ENCODE results near the gene ATG9A. TPM values are rescaled to one million over a fixed set of nuclear protein-coding genes. Genes with fewer than 3 reads are reported as not detected.

ATG9A gene
- total and polyA plus RNA-seq, 9 of the 15 experiments (the other 6 are each of a cell fraction or from before 2014, with no cell fraction given): 0.25 to 65.6 (median 23.4) TPM

DNA sequence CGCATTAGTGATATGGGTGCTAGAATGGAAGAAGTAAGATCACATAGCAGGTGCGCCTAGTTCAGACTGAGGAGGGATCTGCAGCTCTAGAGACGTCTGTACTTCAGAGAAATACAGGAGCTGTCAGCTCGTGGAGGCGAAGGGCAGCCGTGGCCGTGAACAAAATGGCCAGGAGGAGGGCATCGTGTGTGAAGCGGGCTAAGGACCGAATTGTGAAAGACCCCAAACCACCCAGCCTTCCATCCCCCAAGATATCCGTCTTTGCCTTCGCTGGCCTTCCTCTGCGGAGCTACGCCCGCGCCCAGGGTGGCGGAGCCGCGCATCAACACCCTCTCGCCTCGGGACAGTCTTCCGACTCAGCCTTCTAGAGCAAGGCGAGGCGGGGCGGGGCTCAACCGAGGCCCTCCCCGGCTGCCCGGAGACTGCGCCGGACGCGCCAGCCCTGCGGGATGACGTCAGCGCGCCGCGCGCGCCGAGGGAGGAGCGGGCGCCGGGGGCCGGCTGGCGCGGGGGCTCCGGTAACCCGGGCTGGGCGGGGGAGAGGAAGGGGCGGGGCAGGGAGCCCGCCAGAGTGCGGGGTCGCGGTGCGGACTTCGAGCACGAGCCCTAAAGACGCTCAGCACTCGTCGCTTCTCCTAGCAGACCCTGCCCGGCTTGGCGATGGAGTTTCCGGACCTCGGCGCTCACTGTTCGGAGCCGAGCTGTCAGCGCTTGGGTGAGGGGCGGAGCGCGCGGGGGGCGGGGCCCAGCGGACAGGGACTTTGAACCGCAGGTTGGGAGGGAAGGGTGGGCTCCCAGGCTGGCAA lies 22.9 kb downstream of the ATG9A start, which contains the start of gene ZFAND2B (continued):
- no peak for TF ChIP-seq ZBTB1 (CRISPR knock-in tag; IDR thresholded peaks at IDR 0.05; ENCODE audit: borderline replicate concordance, low read depth)
- peak; percentile 50; the same call in 1 of the 2 replicates for TF ChIP-seq JUN (IDR thresholded peaks at IDR 0.05; ENCODE audit: borderline replicate concordance, low read depth, low read length)
- TF ChIP-seq JUN (CRISPR knock-in tag; IDR thresholded peaks at IDR 0.05; ENCODE audit: borderline replicate concordance): no peak
- TF ChIP-seq HNRNPLL (IDR thresholded peaks at IDR 0.05; ENCODE audit: low read depth, low read length, poor library complexity, severe bottlenecking): peak; percentile 46
- 0 out of 2 replicates have a peak, but pooled peaks have one; percentile 50 for TF ChIP-seq GATAD2B (IDR thresholded peaks at IDR 0.05; ENCODE audit: borderline replicate concordance)
- peak; percentile 52 for TF ChIP-seq RBBP5 (IDR thresholded peaks at IDR 0.05; ENCODE audit: borderline replicate concordance, insufficient read depth, low read length, poor library complexity, severe bottlenecking)
- 0 out of 2 replicates have a peak, but pooled peaks have one; percentile 34 for TF ChIP-seq ZNF592 (IDR thresholded peaks at IDR 0.05)
- TF ChIP-seq NEUROD1 (IDR thresholded peaks at IDR 0.05; ENCODE audit: borderline replicate concordance, low read depth, low read length, partially characterized antibody): no peak
- TF ChIP-seq RHOXF2B (CRISPR knock-in tag; conservative IDR thresholded peaks at IDR 0.05): no peak
- TF ChIP-seq FOS (IDR thresholded peaks at IDR 0.05; ENCODE audit: extremely low read depth, insufficient read length): no peak
- TF ChIP-seq ZBTB40 (IDR thresholded peaks at IDR 0.05): 0 out of 2 replicates have a peak, but pooled peaks have one; percentile 9
- no peak for TF ChIP-seq ZBTB40 (CRISPR knock-in tag; IDR thresholded peaks at IDR 0.05)
- no peak for TF ChIP-seq NELFE (IDR thresholded peaks at IDR 0.05; ENCODE audit: insufficient read depth, insufficient read length)
